Lung (tissue), 16 donors: Measurements from ENCODE around the gene CRACR2B. TPM values are rescaled to one million over a fixed set of nuclear protein-coding genes. Genes with fewer than 3 reads are reported as not detected.

ENCODE experiments used
- ATAC-seq: fragments of 200-7000 bp; cut with Tn5 transposase; one replicate; pipeline ENCODE4 v1.9.1; 2020; ENCODE audit warnings: moderate number of reproducible peaks; ENCODE audit not compliant: insufficient read depth, low FRiP score
- DNase-seq, 3 donors: peaks; one replicate each; pipeline ENCODE4 v3.0.0-alpha.2; 2013 to 2017
- H3K27ac ChIP-seq, 2 donors: one replicate each; pipeline ENCODE4 v1.5.1; 2013; ENCODE audit warnings: mild to moderate bottlenecking in 2 of 2, moderate library complexity in 2 of 2, control low read depth in 1 of 2, inconsistent platforms in 1 of 2, low read depth in 1 of 2, low read length in 1 of 2
- H3K27me3 ChIP-seq, 3 donors: one replicate each; pipeline ENCODE4 v1.5.1; 2013; ENCODE audit warnings: low read length in 2 of 3; ENCODE audit not compliant: control insufficient read depth in 3 of 3, insufficient read depth in 3 of 3
- H3K36me3 ChIP-seq, 4 donors: one replicate each; pipeline ENCODE4 v1.5.1; 2013; ENCODE audit warnings: low read length in 4 of 4, mild to moderate bottlenecking in 1 of 4, moderate library complexity in 1 of 4; ENCODE audit not compliant: control insufficient read depth in 4 of 4, insufficient read depth in 4 of 4
- H3K4me1 ChIP-seq, 5 donors: one replicate each; pipeline ENCODE4 v1.5.1; 2013; ENCODE audit warnings: low read length in 5 of 5, mild to moderate bottlenecking in 2 of 5, moderate library complexity in 1 of 5; ENCODE audit not compliant: control insufficient read depth in 5 of 5, insufficient read depth in 5 of 5
- H3K4me3 ChIP-seq: one replicate; pipeline ENCODE4 v1.5.1; 2013; ENCODE audit warnings: mild to moderate bottlenecking, control low read depth, moderate library complexity
- H3K9ac ChIP-seq, 2 donors: one replicate each; pipeline ENCODE4 v1.5.1; 2013; ENCODE audit warnings: low read length in 2 of 2, control low read depth in 1 of 2; ENCODE audit not compliant: insufficient read depth in 1 of 2
- H3K9me3 ChIP-seq, 4 donors: one replicate each; pipeline ENCODE4 v1.5.1; 2013; ENCODE audit warnings: low read length in 3 of 4, mild to moderate bottlenecking in 1 of 4, moderate library complexity in 1 of 4; ENCODE audit not compliant: control insufficient read depth in 4 of 4, insufficient read depth in 3 of 4
- CTCF ChIP-seq: IDR thresholded peaks from 2 replicates; pipeline ENCODE4 v1.5.1; 2012; ENCODE audit warnings: mild to moderate bottlenecking; ENCODE audit errors: control extremely low read depth, extremely low read depth
- WGBS, 2 donors: extraction: QIAGEN DNeasy Blood & Tissue Kit; methylation state at CpG; one replicate each; pipeline ENCODE4 v1.1.7; 2013; 5-methylcytosine and 5-hydroxymethylcytosine counted together
- long read RNA-seq, 5 donors: transcript quantifications; one replicate each; lab custom pipeline, GENCODE V29; 2026
- polyA plus RNA-seq, 2 donors: library from polyadenylated mRNA; stranded (reverse); fragments of 200-250 nt; gene quantifications; one replicate each; pipeline ENCODE4 v1.2.1, GENCODE V29; 2013
- total RNA-seq, 2 donors: library from RNA; depleted of rRNA in 1 of 2; stranded (reverse); fragments of >200 nt in 1 of 2; gene quantifications; one replicate each; pipeline ENCODE4 v1.2.1, GENCODE V29; 2014 to 2021
- donor health status: control.
- donor health status: control.
- donor health status: Bipolar disorder and iron deficiency.
- donor health status: healthy.
- donor health status: DM: yes; HTN: yes; CAD: no.

Gene CRACR2B
- total RNA-seq, result 10 to 100 TPM; 17.9 to 45.1 TPM
- 10 to 100 TPM; 19.1 to 44.4 TPM for polyA plus RNA-seq
- long read RNA-seq, donor 1, partial matches to known transcripts, result 18 of 23 reads
- long read RNA-seq, donor 1, other reads (novel, unspliced or antisense), result 0 of 23 reads
- long read RNA-seq, donor 2, partial matches to known transcripts, result 7 of 7 reads
- long read RNA-seq, donor 2, other reads (novel, unspliced or antisense), result 0 of 7 reads
- long read RNA-seq, donor 3, partial matches to known transcripts, result 10 of 10 reads
- long read RNA-seq, donor 3, other reads (novel, unspliced or antisense), result 0 of 10 reads
- long read RNA-seq, donor 4, partial matches to known transcripts, result 0 of 2 reads
- long read RNA-seq, donor 4, other reads (novel, unspliced or antisense), result 0 of 2 reads
- long read RNA-seq, donor 5, partial matches to known transcripts, result 0 of 6 reads
- long read RNA-seq, donor 5, other reads (novel, unspliced or antisense), result 0 of 6 reads

- peaks cover 0 to 24% (median 19%) of the 10 kb centered on the region in 3 donors for H3K27me3 ChIP-seq
- ATAC-seq (no peak), DNase-seq (no peak)
- WGBS, 2 donors, result 17 to 31% methylated on average over 5 of the region's 5 CpGs
- H3K4me3 ChIP-seq, result peak within 1 kb of the TSS; percentile 24
- H3K4me1 ChIP-seq, result peaks cover 0 to 65% (median 35%) of the 10 kb centered on the region in 5 donors
- H3K27ac ChIP-seq, result peak within 1 kb of the TSS; percentile 75 to 84
- H3K36me3 ChIP-seq, result peaks cover 0 to 22% (median 1%) of the 10 kb centered on the region in 4 donors
- no peak within 1 kb of the TSS for H3K9ac ChIP-seq
- no peak for TF ChIP-seq CTCF
- peaks cover 0 to 3% (median 0%) of the 10 kb centered on the region in 4 donors for H3K9me3 ChIP-seq
These were observed at the start of gene CRACR2B for GRCh38 chr11:827897-828192. TSS of gene CRACR2B (plus strand) at chr11:827919. CDS start at chr11:828608, 689 bp downstream.

- no peak for TF ChIP-seq CTCF
- Histone ChIP-seq H3K4me3 (no peak overlapping the region), H3K4me1 (peaks cover 0 to 23% (median 10%) of the 10 kb centered on the region in 5 donors), H3K27ac (no peak overlapping the region), H3K36me3 (no peaks in the 10 kb centered on the region), H3K9ac (no peak overlapping the region), H3K9me3 (no peaks in the 10 kb centered on the region), H3K27me3 (no peaks in the 10 kb centered on the region)
- 93 to 95% methylated on average over 23 of the region's 23 CpGs for WGBS, 2 donors
- no peak for ATAC-seq
- DNase-seq, result no peak
These were observed 48.5 kb upstream of the CRACR2B start for GRCh38 chr11:778976-779954.

- Histone ChIP-seq H3K9me3 (no peaks in the 10 kb centered on the region), H3K4me3 (no peak overlapping the region), H3K27me3 (no peaks in the 10 kb centered on the region), H3K36me3 (no peaks in the 10 kb centered on the region), H3K27ac (no peak overlapping the region), H3K4me1 (peaks cover 0 to 23% (median 10%) of the 10 kb centered on the region in 5 donors), H3K9ac (no peak overlapping the region)
- ATAC-seq, result no peak
- TF ChIP-seq CTCF, result no peak
- 97% methylated on average over 16 of the region's 16 CpGs for WGBS, 2 donors
- no peak for DNase-seq
These were observed 47.7 kb upstream of the CRACR2B start for GRCh38 chr11:779955-780532.
